WTC11 (cell line): ENCODE results near the gene OSBPL10. TPM values are rescaled to one million over a fixed set of nuclear protein-coding genes. Genes with fewer than 3 reads are reported as not detected.

Experiments
- ATAC-seq: fragments of 200-7000 bp; cut with Tn5 transposase; 2 replicates; pipeline ENCODE4 v1.10.0; 2021; ENCODE audit warnings: mild to moderate bottlenecking, moderate library complexity
- CTCF ChIA-PET: fragments of 300-600 bp; sonication (Branson Sonifier 250); formaldehyde crosslinking; loops from one replicate; lab custom pipeline; 2021; ENCODE audit warnings: antibody characterized with exemption; lab: Charles Lee
- POLR2A ChIA-PET: fragments of 350-600 bp; sonication (Branson Sonifier 250); formaldehyde crosslinking; loops from one replicate; lab custom pipeline; 2021; ENCODE audit warnings: antibody characterized with exemption; lab: Charles Lee
- DNase-seq: peaks from one replicate; pipeline ENCODE4 v3.0.0; 2021; ENCODE audit warnings: low spot score
- H3K27ac Mint-ChIP-seq: 2 replicates; pipeline ENCODE4 v1.8.0; 2021; ENCODE audit warnings: mixed read lengths
- H3K27me3 Mint-ChIP-seq: 2 replicates; pipeline ENCODE4 v1.8.0; 2021; ENCODE audit warnings: low read depth, mild to moderate bottlenecking, moderate library complexity, mixed read lengths
- H3K36me3 Mint-ChIP-seq: 2 replicates; pipeline ENCODE4 v1.8.0; 2021; ENCODE audit warnings: mixed read lengths
- H3K4me1 Mint-ChIP-seq: 2 replicates; pipeline ENCODE4 v1.8.0; 2022; ENCODE audit warnings: mixed read lengths
- H3K4me3 Mint-ChIP-seq: 2 replicates; pipeline ENCODE4 v1.8.0; 2021; ENCODE audit warnings: mild to moderate bottlenecking, moderate library complexity, mixed read lengths
- H3K9me3 Mint-ChIP-seq: 2 replicates; pipeline ENCODE4 v1.8.0; 2021; ENCODE audit warnings: mixed read lengths
- AFF4 ChIP-seq: sonication (generic); formaldehyde crosslinking; IDR thresholded peaks from 2 replicates; pipeline ENCODE4 v1.8.1; 2023; ENCODE audit warnings: mild to moderate bottlenecking, missing genetic modification reagents, borderline replicate concordance
- AR ChIP-seq: fragments of 250-450 bp; sonication (Bioruptor Pico); IDR thresholded peaks from 2 replicates; pipeline ENCODE4 v1.9.0; 2021; ENCODE audit warnings: mild to moderate bottlenecking
- ARID4B ChIP-seq: sonication (generic); formaldehyde crosslinking; IDR thresholded peaks from 2 replicates; pipeline ENCODE4 v1.8.0; 2023; ENCODE audit warnings: missing genetic modification reagents, mild to moderate bottlenecking, borderline replicate concordance
- ETV6 ChIP-seq: sonication (generic); formaldehyde crosslinking; IDR thresholded peaks from 2 replicates; pipeline ENCODE4 v1.8.1; 2022; ENCODE audit warnings: mild to moderate bottlenecking, missing genetic modification reagents
- JAZF1 ChIP-seq: fragments of 250-450 bp; sonication (Bioruptor Pico); IDR thresholded peaks from 2 replicates; pipeline ENCODE4 v1.9.0; 2021; ENCODE audit warnings: moderate library complexity, mild to moderate bottlenecking, inconsistent platforms
- PRDM15 ChIP-seq: sonication (generic); formaldehyde crosslinking; IDR thresholded peaks from 2 replicates; pipeline ENCODE4 v1.8.0; 2022; ENCODE audit warnings: missing genetic modification reagents
- PREB ChIP-seq: sonication (generic); formaldehyde crosslinking; IDR thresholded peaks from 2 replicates; pipeline ENCODE4 v1.8.1; 2022; ENCODE audit warnings: mild to moderate bottlenecking, missing genetic modification reagents, moderate library complexity, borderline replicate concordance
- ZNF121 ChIP-seq: sonication (generic); formaldehyde crosslinking; IDR thresholded peaks from 2 replicates; pipeline ENCODE4 v1.8.0; 2023; ENCODE audit warnings: missing genetic modification reagents
- ZNF219 ChIP-seq: sonication (generic); formaldehyde crosslinking; IDR thresholded peaks from 2 replicates; pipeline ENCODE4 v1.8.0; 2023; ENCODE audit warnings: missing genetic modification reagents, mild to moderate bottlenecking, borderline replicate concordance
- ZNF423 ChIP-seq: fragments of 250-450 bp; sonication (Bioruptor Pico); IDR thresholded peaks from 2 replicates; pipeline ENCODE4 v2.1.2; 2022; ENCODE audit warnings: mild to moderate bottlenecking, moderate library complexity
- ZNF425 ChIP-seq: fragments of 250-450 bp; sonication (Bioruptor Pico); conservative IDR thresholded peaks from 2 replicates; pipeline ENCODE4 v1.9.0; 2021; ENCODE audit warnings: mild to moderate bottlenecking
- ZNF512 ChIP-seq: sonication (generic); formaldehyde crosslinking; IDR thresholded peaks from 2 replicates; pipeline ENCODE4 v1.8.1; 2022; ENCODE audit warnings: missing genetic modification reagents, borderline replicate concordance
- ZNF671 ChIP-seq: fragments of 250-450 bp; sonication (Bioruptor Pico); IDR thresholded peaks from 2 replicates; pipeline ENCODE4 v1.8.0; 2021; ENCODE audit warnings: mild to moderate bottlenecking
- total RNA-seq: library from RNA; stranded (reverse); gene quantifications from 3 replicates; pipeline ENCODE4 v1.2.3, GENCODE V29; 2021

OSBPL10 gene
- total RNA-seq, 1 experiment from 2014 or later: 84.1 TPM

GRCh38 chr3:31762888-31763351, 218.1 kb downstream of the OSBPL10 start (continued):
- TF ChIP-seq ARID4B (no peak), AR (CRISPR knock-in tag) (no peak), ZNF671 (CRISPR knock-in tag) (no peak), ETV6 (CRISPR knock-in tag) (no peak), PREB (CRISPR knock-in tag) (no peak)

GRCh38 chr3:31762097-31762764, 218.8 kb downstream of the OSBPL10 start:
- ATAC-seq (no peak), DNase-seq (no peak)
- H3K36me3 Mint-ChIP-seq: peaks cover 18% of the 10 kb centered on the region
- H3K27me3 Mint-ChIP-seq: no peaks in the 10 kb centered on the region
- H3K27ac Mint-ChIP-seq: no peak overlapping the region
- H3K4me1 Mint-ChIP-seq: peaks cover 16% of the 10 kb centered on the region
- H3K4me3 Mint-ChIP-seq: no peak overlapping the region
- peaks cover 18% of the 10 kb centered on the region for H3K9me3 Mint-ChIP-seq
- ChIA-PET CTCF (interaction anchor here (1.8 kb wide), 1 partner anchor 392 kb away, joined by 5 read pairs; no protein-coding TSS in a partner anchor), POLR2A (interaction anchor here (0.6 kb wide), 1 partner anchor 736 kb away, joined by 3 read pairs; no protein-coding TSS in a partner anchor)
- no peak for TF ChIP-seq ZNF423 (CRISPR knock-in tag)
- no peak for TF ChIP-seq PRDM15
- TF ChIP-seq ZNF219: no peak
- no peak for TF ChIP-seq ZNF425 (CRISPR knock-in tag)
- no peak for TF ChIP-seq JAZF1 (CRISPR knock-in tag)
- no peak for TF ChIP-seq AFF4 (CRISPR knock-in tag)
- no peak for TF ChIP-seq ZNF121 (CRISPR knock-in tag)
- no peak for TF ChIP-seq ZNF512 (CRISPR knock-in tag)
